ENCODE results near the gene PARP12.

DNA sequence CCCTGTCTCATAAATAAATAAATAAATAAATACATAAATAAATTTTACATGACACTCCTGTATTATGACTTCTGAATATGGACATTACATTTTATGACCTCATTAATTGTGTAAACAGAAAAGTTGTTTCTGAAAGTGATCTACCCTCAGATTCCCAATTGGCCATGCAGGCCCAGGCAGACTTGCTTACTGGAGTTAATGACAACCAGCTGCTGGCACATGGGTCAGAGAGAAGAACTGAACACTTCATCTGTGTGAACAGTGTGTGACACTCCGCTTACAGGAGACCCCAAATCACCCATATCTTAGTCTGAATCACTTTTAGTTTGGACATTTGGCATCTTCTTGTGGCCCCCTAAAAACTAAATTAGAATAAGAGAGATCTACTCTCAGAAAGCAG is 31.4 kb downstream of the PARP12 start:
- no peak for TF ChIP-seq EP300 (IDR thresholded peaks at IDR 0.05)
- TF ChIP-seq, protein P1, sequence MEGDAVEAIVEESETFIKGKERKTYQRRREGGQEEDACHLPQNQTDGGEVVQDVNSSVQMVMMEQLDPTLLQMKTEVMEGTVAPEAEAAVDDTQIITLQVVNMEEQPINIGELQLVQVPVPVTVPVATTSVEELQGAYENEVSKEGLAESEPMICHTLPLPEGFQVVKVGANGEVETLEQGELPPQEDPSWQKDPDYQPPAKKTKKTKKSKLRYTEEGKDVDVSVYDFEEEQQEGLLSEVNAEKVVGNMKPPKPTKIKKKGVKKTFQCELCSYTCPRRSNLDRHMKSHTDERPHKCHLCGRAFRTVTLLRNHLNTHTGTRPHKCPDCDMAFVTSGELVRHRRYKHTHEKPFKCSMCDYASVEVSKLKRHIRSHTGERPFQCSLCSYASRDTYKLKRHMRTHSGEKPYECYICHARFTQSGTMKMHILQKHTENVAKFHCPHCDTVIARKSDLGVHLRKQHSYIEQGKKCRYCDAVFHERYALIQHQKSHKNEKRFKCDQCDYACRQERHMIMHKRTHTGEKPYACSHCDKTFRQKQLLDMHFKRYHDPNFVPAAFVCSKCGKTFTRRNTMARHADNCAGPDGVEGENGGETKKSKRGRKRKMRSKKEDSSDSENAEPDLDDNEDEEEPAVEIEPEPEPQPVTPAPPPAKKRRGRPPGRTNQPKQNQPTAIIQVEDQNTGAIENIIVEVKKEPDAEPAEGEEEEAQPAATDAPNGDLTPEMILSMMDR (IDR thresholded peaks at IDR 0.05), result no peak

All from ovary (tissue), 3 donors.